Measurements from ENCODE around the gene PTPDC1. TPM values are rescaled to one million over a fixed set of nuclear protein-coding genes. Genes with fewer than 3 reads are reported as not detected.

PTPDC1 gene
- total and polyA plus RNA-seq, 2 donors (not counting 1 experiment from before 2014, with no cell fraction given), result 3.7 to 9.8 TPM

DNA sequence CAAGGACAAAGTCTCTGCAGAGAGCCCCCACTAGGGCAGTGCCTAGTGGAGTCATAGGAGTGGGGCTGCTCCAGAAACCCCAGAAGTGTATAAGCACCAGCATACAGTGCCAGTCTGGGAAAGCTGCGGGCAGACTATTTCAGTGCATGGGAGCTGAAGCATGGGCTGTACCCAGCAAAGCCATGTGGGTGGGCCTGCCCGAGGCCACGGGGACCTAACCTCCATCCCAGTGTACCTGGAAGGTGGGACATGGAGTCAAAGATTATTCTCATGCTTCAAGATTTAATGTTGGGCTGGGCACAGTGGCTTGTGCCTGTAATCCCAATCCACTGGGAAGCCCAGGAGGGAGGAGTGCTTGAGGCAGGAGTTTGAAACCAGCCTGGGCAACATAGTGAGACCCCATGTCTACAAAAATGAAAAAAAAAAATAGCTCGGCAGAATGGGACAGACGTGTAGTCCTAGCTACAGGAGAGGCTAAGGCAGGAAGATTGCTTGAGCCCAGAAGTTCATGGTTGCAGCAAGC, 36.7 kb downstream of the PTPDC1 start:
- Histone ChIP-seq H3K79me2 (ENCODE audit: control insufficient read depth, insufficient read depth, low read length) (no peaks in the 10 kb centered on the region), H3K4me3 (ENCODE audit: control extremely low read depth in 1 of 5, extremely low read depth in 1 of 5, insufficient read depth in 1 of 5, low read depth in 2 of 5, low read length in 4 of 5) (no peak overlapping the region), H3K27ac (ENCODE audit: low read length in 2 of 2) (no peak overlapping the region), H3K36me3 (replicated peaks in 1 of 2; ENCODE audit: control extremely low read depth in 1 of 2, control insufficient read depth in 1 of 2, extremely low read depth in 1 of 2, insufficient read depth in 2 of 2, low read length in 1 of 2) (no peaks in the 10 kb centered on the region), H3K4me1 (ENCODE audit: control insufficient read depth in 2 of 2, insufficient read depth in 2 of 2, low read length in 2 of 2) (no peaks in the 10 kb centered on the region), H3K9ac (ENCODE audit: low read length) (no peak overlapping the region), H3K9me3 (ENCODE audit: control extremely low read depth in 1 of 3, control insufficient read depth in 2 of 3, insufficient read depth in 1 of 3, low read length in 2 of 3) (peaks cover 0 to 10% (median 6%) of the 10 kb centered on the region in 3 donors), H4K20me1 (ENCODE audit: control insufficient read depth, insufficient read depth, low read length, poor library complexity, severe bottlenecking) (no peaks in the 10 kb centered on the region), H2AFZ (ENCODE audit: insufficient read depth, low read depth, low read length, poor library complexity, severe bottlenecking) (no peak overlapping the region), H3K27me3 (replicated peaks in 1 of 4; ENCODE audit: control extremely low read depth in 1 of 4, control insufficient read depth in 3 of 4, insufficient read depth in 4 of 4, low read length in 3 of 4) (no peaks in the 10 kb centered on the region), H3K4me2 (replicated peaks; ENCODE audit: low read depth, low read length, poor library complexity, severe bottlenecking) (no peak overlapping the region)
- TF ChIP-seq EZH2 (IDR thresholded peaks at IDR 0.05; ENCODE audit: borderline replicate concordance, insufficient read depth, low read depth, low read length, poor library complexity, severe bottlenecking), result no peak
- no peak for TF ChIP-seq CTCF (IDR thresholded peaks at IDR 0.05)
- Mint-ChIP-seq H3K27ac (no peak overlapping the region), H3K4me1 (no peaks in the 10 kb centered on the region), H3K4me3 (no peak overlapping the region), H3K9me3 (ENCODE audit: insufficient read depth) (no peaks in the 10 kb centered on the region), H3K27me3 (no peaks in the 10 kb centered on the region)
- intact Hi-C loops (cut with micrococcal nuclease), result no loop called here
- 100% methylated on average over 5 of the region's 5 CpGs for WGBS (ENCODE audit: insufficient coverage)
- ATAC-seq (ENCODE audit: low read depth) (no peak), DNase-seq (no peak)
- POLR2A ChIA-PET, result interaction anchor here (0.6 kb wide), 1 partner anchor 965 kb away, joined by 3 read pairs; no protein-coding TSS in a partner anchor
- CTCF ChIA-PET, result interaction anchor here (0.6 kb wide), 1 partner anchor 1111 kb away, joined by 3 read pairs; no protein-coding TSS in a partner anchor

DNA sequence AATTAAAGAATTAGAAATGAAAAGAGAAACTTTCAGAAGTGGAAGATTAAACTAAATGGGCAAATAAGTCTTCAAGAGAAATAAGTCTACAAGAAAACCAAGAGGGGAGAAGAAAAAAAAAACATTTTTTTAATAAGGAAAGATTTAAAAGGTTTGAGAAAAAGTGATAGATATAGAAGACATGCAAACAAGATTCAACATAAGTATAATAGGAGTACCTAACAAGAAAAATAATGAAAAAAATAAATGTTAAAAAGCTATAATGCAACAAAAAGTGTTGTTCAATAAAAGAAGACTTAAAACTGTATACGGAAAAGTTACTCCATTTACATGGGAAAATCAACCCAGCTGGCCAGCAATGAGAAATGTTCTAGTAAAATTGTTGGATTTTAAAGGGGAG, 42.6 kb downstream of the PTPDC1 start:
- no peak overlapping the region for H3K4me3 Mint-ChIP-seq
- Histone ChIP-seq H4K20me1 (ENCODE audit: control insufficient read depth, insufficient read depth, low read length, poor library complexity, severe bottlenecking) (no peaks in the 10 kb centered on the region), H3K36me3 (replicated peaks in 1 of 2; ENCODE audit: control extremely low read depth in 1 of 2, control insufficient read depth in 1 of 2, extremely low read depth in 1 of 2, insufficient read depth in 2 of 2, low read length in 1 of 2) (no peaks in the 10 kb centered on the region), H3K4me1 (ENCODE audit: control insufficient read depth in 2 of 2, insufficient read depth in 2 of 2, low read length in 2 of 2) (no peaks in the 10 kb centered on the region), H3K9ac (ENCODE audit: low read length) (no peak overlapping the region), H2AFZ (ENCODE audit: insufficient read depth, low read depth, low read length, poor library complexity, severe bottlenecking) (no peak overlapping the region), H3K27me3 (replicated peaks in 1 of 4; ENCODE audit: control extremely low read depth in 1 of 4, control insufficient read depth in 3 of 4, insufficient read depth in 4 of 4, low read length in 3 of 4) (no peaks in the 10 kb centered on the region), H3K4me3 (ENCODE audit: control extremely low read depth in 1 of 5, extremely low read depth in 1 of 5, insufficient read depth in 1 of 5, low read depth in 2 of 5, low read length in 4 of 5) (no peak overlapping the region), H3K9me3 (ENCODE audit: control extremely low read depth in 1 of 3, control insufficient read depth in 2 of 3, insufficient read depth in 1 of 3, low read length in 2 of 3) (peaks cover 0 to 27% (median 26%) of the 10 kb centered on the region in 3 donors), H3K27ac (ENCODE audit: low read length in 2 of 2) (no peak overlapping the region), H3K79me2 (ENCODE audit: control insufficient read depth, insufficient read depth, low read length) (no peaks in the 10 kb centered on the region), H3K4me2 (replicated peaks; ENCODE audit: low read depth, low read length, poor library complexity, severe bottlenecking) (no peak overlapping the region)
- H3K9me3 Mint-ChIP-seq (ENCODE audit: insufficient read depth), result peaks cover 9% of the 10 kb centered on the region
- POLR2A ChIA-PET, result no interaction called here
- no peaks in the 10 kb centered on the region for H3K27me3 Mint-ChIP-seq
- DNase-seq (no peak), ATAC-seq (ENCODE audit: low read depth) (no peak)
- no peak for TF ChIP-seq EZH2 (IDR thresholded peaks at IDR 0.05; ENCODE audit: borderline replicate concordance, insufficient read depth, low read depth, low read length, poor library complexity, severe bottlenecking)
- no peak for TF ChIP-seq CTCF (IDR thresholded peaks at IDR 0.05)
- no CpG with 5 or more reads among the region's 1 CpG for WGBS (ENCODE audit: insufficient coverage)
- intact Hi-C loops (cut with micrococcal nuclease), result no loop called here
- CTCF ChIA-PET, result no interaction called here
- H3K27ac Mint-ChIP-seq, result no peak overlapping the region
- H3K4me1 Mint-ChIP-seq, result no peaks in the 10 kb centered on the region
